Loucy (cell line): ENCODE measurements around the gene IGSF8.
"Not testable (repeated sequence)": the region's sequence is repeated elsewhere in the genome, so short reads cannot be mapped to it uniquely, and the experiment has no call there.

Experiments used
- H2AFZ ChIP-seq: fragments of 200-600 bp; sonication (generic); 2 replicates; pipeline ENCODE4 v1.6.0; 2016; ENCODE audit warnings: antibody characterized with exemption, mild to moderate bottlenecking, low read length, moderate library complexity
- H3F3A ChIP-seq: fragments of 200-600 bp; 2 replicates; pipeline ENCODE4 v1.6.0; 2016; ENCODE audit warnings: antibody characterized with exemption, low read depth, mild to moderate bottlenecking
- H3K27me3 ChIP-seq: fragments of 200-600 bp; sonication (generic); 2 replicates; pipeline ENCODE4 v1.6.1; 2014; ENCODE audit warnings: low read length, mild to moderate bottlenecking; ENCODE audit not compliant: insufficient read depth, poor library complexity, severe bottlenecking
- H3K36me3 ChIP-seq: fragments of 200-600 bp; sonication (generic); 2 replicates; pipeline ENCODE4 v1.6.1; 2016; ENCODE audit warnings: low read length; ENCODE audit not compliant: insufficient read depth
- H3K4me1 ChIP-seq: fragments of 200-600 bp; sonication (generic); 2 replicates; pipeline ENCODE4 v1.5.1; 2014; ENCODE audit warnings: low read length, mild to moderate bottlenecking; ENCODE audit not compliant: insufficient read depth, poor library complexity, severe bottlenecking
- H3K4me2 ChIP-seq: fragments of 200-600 bp; sonication (generic); 2 replicates; pipeline ENCODE4 v1.6.0; 2014; ENCODE audit warnings: antibody characterized with exemption, low read length, low read depth, mild to moderate bottlenecking; ENCODE audit not compliant: poor library complexity, severe bottlenecking
- H3K4me3 ChIP-seq: fragments of 200-600 bp; sonication (generic); 2 replicates; pipeline ENCODE4 v1.5.1; 2014; ENCODE audit warnings: low read length, mild to moderate bottlenecking, mixed read lengths; ENCODE audit not compliant: poor library complexity, severe bottlenecking
- H3K79me2 ChIP-seq: fragments of 200-600 bp; sonication (generic); 2 replicates; pipeline ENCODE4 v1.6.1; 2014; ENCODE audit warnings: low read length; ENCODE audit not compliant: insufficient read depth
- H3K9ac ChIP-seq: fragments of 200-600 bp; sonication (generic); 2 replicates; pipeline ENCODE4 v1.6.0; 2014; ENCODE audit warnings: mild to moderate bottlenecking, low read depth, low read length, moderate library complexity; ENCODE audit not compliant: poor library complexity, severe bottlenecking
- H3K9me2 ChIP-seq: fragments of 200-600 bp; sonication (generic); replicated peaks from 2 replicates; pipeline ENCODE4 v1.6.1; 2016; ENCODE audit warnings: low read depth, low read length, mixed read lengths
- H3K9me3 ChIP-seq: fragments of 200-600 bp; sonication (generic); 2 replicates; pipeline ENCODE4 v1.6.1; 2014; ENCODE audit warnings: mild to moderate bottlenecking, antibody characterized with exemption, low read length, low read depth; ENCODE audit not compliant: insufficient read depth
- H4K20me1 ChIP-seq: fragments of 200-600 bp; sonication (generic); 2 replicates; pipeline ENCODE4 v1.6.0; 2014; ENCODE audit warnings: antibody characterized with exemption, low read length, mild to moderate bottlenecking; ENCODE audit not compliant: insufficient read depth, poor library complexity, severe bottlenecking
- CTCF ChIP-seq: fragments of 200-600 bp; sonication (generic); conservative IDR thresholded peaks from 2 replicates; pipeline ENCODE4 v1.5.1; 2014; ENCODE audit warnings: mild to moderate bottlenecking, antibody characterized with exemption, low read length
- EZH2phosphoT487 ChIP-seq: fragments of 200-600 bp; IDR thresholded peaks from 2 replicates; pipeline ENCODE4 v1.6.1; 2018; ENCODE audit warnings: antibody characterized with exemption, mild to moderate bottlenecking, moderate library complexity, borderline replicate concordance

IGSF8 gene

DNA sequence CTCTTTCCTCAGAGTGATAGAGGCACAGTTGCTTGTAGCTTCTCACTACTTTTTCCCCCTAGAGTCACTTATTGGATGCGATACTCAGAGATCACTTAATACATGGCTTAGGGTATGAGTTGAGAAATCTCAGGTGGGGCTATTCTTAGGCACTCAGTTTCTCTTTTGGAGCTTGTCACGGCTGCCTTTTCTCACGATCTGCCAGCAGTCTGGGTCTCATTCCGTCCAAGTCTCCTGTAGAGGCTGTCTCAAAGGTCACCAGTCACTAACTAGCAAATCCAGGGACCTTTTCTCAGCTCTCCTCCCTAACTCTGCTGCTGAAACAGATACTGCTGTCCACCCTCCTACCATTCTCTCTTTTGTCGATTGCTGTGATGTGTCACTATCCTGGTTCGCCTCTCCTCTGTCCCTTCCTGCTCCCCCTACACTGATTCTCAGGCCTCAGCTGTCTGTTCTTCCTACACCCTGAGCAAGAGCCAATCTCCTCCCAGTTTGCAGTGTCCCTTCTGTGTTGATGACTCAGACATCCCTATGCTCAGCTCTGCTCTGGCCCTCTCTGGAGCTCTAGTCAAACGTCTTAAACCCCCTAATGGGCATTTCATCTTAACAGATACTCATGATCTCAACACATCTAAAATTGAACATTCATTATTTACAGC lies 29.6 kb upstream of the IGSF8 start:
- TF ChIP-seq EZH2phosphoT487 (no peak), CTCF (no peak)
- no peaks in the 10 kb centered on the region for H3K9me3 ChIP-seq
- no peaks in the 10 kb centered on the region for H3F3A ChIP-seq
- no peaks in the 10 kb centered on the region for H3K27me3 ChIP-seq
- no peak overlapping the region for H3K9ac ChIP-seq
- H3K36me3 ChIP-seq: no peaks in the 10 kb centered on the region
- no peaks in the 10 kb centered on the region for H3K4me1 ChIP-seq
- no peak overlapping the region for H2AFZ ChIP-seq
- H3K4me3 ChIP-seq: no peak overlapping the region
- H3K79me2 ChIP-seq: no peaks in the 10 kb centered on the region
- no peak overlapping the region for H3K4me2 ChIP-seq
- no peaks in the 10 kb centered on the region for H3K9me2 ChIP-seq
- H4K20me1 ChIP-seq: no peaks in the 10 kb centered on the region

GRCh38 chr1:160127381-160127780 lies 29.0 kb upstream of the IGSF8 start:
- H3K9me3 ChIP-seq: no peaks in the 10 kb centered on the region
- no peaks in the 10 kb centered on the region for H3F3A ChIP-seq
- no peaks in the 10 kb centered on the region for H3K9me2 ChIP-seq
- no peaks in the 10 kb centered on the region for H4K20me1 ChIP-seq
- no peak overlapping the region for H2AFZ ChIP-seq
- H3K9ac ChIP-seq: no peak overlapping the region
- no peaks in the 10 kb centered on the region for H3K36me3 ChIP-seq
- TF ChIP-seq EZH2phosphoT487 (no peak), CTCF (no peak)
- no peaks in the 10 kb centered on the region for H3K27me3 ChIP-seq
- no peak overlapping the region for H3K4me2 ChIP-seq
- no peak overlapping the region for H3K4me3 ChIP-seq
- H3K4me1 ChIP-seq: no peaks in the 10 kb centered on the region
- H3K79me2 ChIP-seq: no peaks in the 10 kb centered on the region

DNA sequence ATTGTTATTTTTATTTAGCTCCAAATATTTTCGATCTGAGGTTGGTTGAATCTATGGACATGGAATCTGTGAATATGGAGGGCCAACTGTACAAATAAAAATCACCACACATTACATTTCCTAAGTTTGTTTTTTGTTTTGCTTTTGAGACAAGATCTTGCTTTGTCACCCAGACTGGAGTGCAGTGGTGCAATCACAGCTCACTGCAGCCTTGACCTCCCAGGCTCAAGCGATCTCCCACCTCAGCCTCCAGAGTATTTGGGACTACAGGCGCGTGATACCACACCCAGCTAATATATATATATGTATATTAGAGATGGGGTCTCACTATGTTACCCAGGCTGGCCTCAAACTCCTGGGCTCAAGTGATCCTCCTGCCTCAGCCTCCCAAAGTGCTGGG lies 27.9 kb upstream of the IGSF8 start:
- H3K36me3 ChIP-seq, H2AFZ ChIP-seq, H3K4me1 ChIP-seq, H3K4me3 ChIP-seq, H3K27me3 ChIP-seq, H3K4me2 ChIP-seq, H3F3A ChIP-seq, H3K9me2 ChIP-seq, H3K9me3 ChIP-seq, H4K20me1 ChIP-seq, H3K9ac ChIP-seq, H3K79me2 ChIP-seq: not testable (repeated sequence)

GRCh38 chr1:160125746-160126145 lies 27.3 kb upstream of the IGSF8 start:
- Histone ChIP-seq H3F3A (no peaks in the 10 kb centered on the region), H3K9ac (no peak overlapping the region), H3K4me1 (no peaks in the 10 kb centered on the region), H3K9me3 (no peaks in the 10 kb centered on the region), H3K4me3 (no peak overlapping the region), H3K4me2 (no peak overlapping the region), H2AFZ (no peak overlapping the region), H3K27me3 (no peaks in the 10 kb centered on the region), H3K9me2 (no peaks in the 10 kb centered on the region), H3K79me2 (no peaks in the 10 kb centered on the region), H3K36me3 (no peaks in the 10 kb centered on the region), H4K20me1 (no peaks in the 10 kb centered on the region)
- no peak for TF ChIP-seq CTCF
